K562 (cell line): ENCODE measurements around the gene ACOT7.
"Not testable (repeated sequence)": the region's sequence is repeated elsewhere in the genome, so short reads cannot be mapped to it uniquely, and the experiment has no call there.

Experiments used
- CBFB ChIP-seq: sonication (generic); formaldehyde crosslinking; IDR thresholded peaks from 2 replicates; pipeline ENCODE4 v1.4.0; 2020; ENCODE audit warnings: mild to moderate bottlenecking, missing genetic modification reagents
- CEBPG ChIP-seq, 3 experiments: fragments of 200-800 bp in 1 of 3; sonication (Bioruptor generic) in 1 of 3; sonication (generic) in 1 of 3; formaldehyde crosslinking in 1 of 3; IDR thresholded peaks in 2 of 3; conservative IDR thresholded peaks in 1 of 3; 2 replicates each; pipeline versions ENCODE4 v1.6.1 to v1.8.0; 2016 to 2022; ENCODE audit warnings: missing compliant biosample characterization in 2 of 3, missing genetic modification characterization in 2 of 3, mild to moderate bottlenecking in 1 of 3, missing genetic modification reagents in 1 of 3
- ERF ChIP-seq: fragments of 450-650 bp; formaldehyde crosslinking; IDR thresholded peaks from 2 replicates; pipeline ENCODE4 v1.4.0; 2020; ENCODE audit warnings: mild to moderate bottlenecking, mixed read lengths
- IRF2 ChIP-seq: sonication (generic); formaldehyde crosslinking; IDR thresholded peaks from 2 replicates; pipeline ENCODE4 v1.8.1; 2022; ENCODE audit warnings: mild to moderate bottlenecking, missing genetic modification reagents
- NBN ChIP-seq: fragments of 450-650 bp; IDR thresholded peaks from 2 replicates; pipeline ENCODE4 v1.6.1; 2016; ENCODE audit warnings: low read depth, mild to moderate bottlenecking
- NCOA4 ChIP-seq: fragments of 450-650 bp; IDR thresholded peaks from 2 replicates; pipeline ENCODE4 v1.6.1; 2018; ENCODE audit warnings: mild to moderate bottlenecking; ENCODE audit not compliant: partially characterized antibody
- POLR2A ChIP-seq: fragments of 450-650 bp; conservative IDR thresholded peaks from 2 replicates; pipeline ENCODE4 v1.6.1; 2016
- SP1 ChIP-seq: sonication (generic); formaldehyde crosslinking; IDR thresholded peaks from 2 replicates; pipeline ENCODE4 v1.8.1; 2022; ENCODE audit warnings: mild to moderate bottlenecking, missing genetic modification reagents
- TF ChIP-seq, protein P1 (sequence below): IDR thresholded peaks from 2 replicates; pipeline ENCODE4 v1.6.1; 2016; ENCODE audit warnings: missing genetic modification characterization, missing compliant biosample characterization
- TF ChIP-seq, protein P2 (sequence below): sonication (generic); formaldehyde crosslinking; IDR thresholded peaks from 2 replicates; pipeline ENCODE4 v1.8.1; 2023; ENCODE audit warnings: mild to moderate bottlenecking, missing genetic modification reagents
- TF ChIP-seq, protein P3 (sequence below): fragments of 450-650 bp; IDR thresholded peaks from one replicate; pipeline ENCODE4 v1.6.1; 2018; ENCODE audit warnings: mild to moderate bottlenecking, moderate library complexity; ENCODE audit not compliant: partially characterized antibody
- TF ChIP-seq, protein P4 (sequence below): fragments of 250-450 bp; sonication (Bioruptor Pico); IDR thresholded peaks from 2 replicates; pipeline ENCODE4 v1.9.0; 2021; ENCODE audit warnings: mild to moderate bottlenecking, inconsistent platforms

DNA sequence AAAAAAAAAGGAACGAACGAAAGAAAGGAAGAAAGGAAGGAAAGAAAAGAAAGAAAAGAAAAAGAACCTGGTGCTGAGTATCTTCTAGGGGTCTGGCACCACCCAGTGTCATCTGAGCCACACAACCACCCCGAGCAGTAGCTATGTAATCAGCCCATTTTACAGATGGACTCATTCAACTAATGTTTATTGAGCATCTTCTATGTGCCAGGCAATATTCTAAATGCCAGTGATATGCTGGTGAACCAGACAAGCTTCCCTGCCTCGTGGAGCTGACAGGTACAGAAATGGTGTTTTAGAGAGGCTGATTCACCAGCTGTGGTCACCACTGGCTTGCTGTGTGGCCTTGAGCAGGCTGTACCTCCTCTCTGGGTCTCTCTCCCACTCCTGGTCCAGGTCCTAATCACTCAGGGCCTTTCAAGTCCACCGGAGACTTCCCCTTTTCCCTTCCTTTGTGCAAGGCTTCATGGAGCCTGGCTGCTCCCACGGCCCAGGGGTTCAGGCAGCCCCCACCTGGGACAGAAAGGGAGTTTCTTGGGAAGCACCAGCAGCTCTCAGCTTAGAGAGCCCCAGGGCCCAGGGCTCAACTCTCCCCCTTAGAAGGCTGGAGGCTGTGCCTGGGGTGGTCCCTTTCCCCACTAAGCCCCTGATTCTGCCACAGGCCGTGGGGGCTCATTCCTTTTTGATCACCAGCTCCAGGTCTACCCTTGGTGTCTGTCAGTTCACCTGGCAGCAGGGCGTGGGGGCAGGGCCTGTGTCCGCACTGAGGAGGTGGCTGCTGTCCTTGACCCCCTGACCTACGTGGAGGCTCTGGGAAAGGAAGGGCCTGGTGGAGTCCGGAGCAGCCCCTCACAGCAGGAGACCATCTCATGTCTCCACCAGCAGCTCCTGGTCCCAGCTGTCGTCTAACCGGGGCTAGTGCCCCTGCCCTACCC lies 38.3 kb upstream of the ACOT7 start:
- TF ChIP-seq, protein P1, sequence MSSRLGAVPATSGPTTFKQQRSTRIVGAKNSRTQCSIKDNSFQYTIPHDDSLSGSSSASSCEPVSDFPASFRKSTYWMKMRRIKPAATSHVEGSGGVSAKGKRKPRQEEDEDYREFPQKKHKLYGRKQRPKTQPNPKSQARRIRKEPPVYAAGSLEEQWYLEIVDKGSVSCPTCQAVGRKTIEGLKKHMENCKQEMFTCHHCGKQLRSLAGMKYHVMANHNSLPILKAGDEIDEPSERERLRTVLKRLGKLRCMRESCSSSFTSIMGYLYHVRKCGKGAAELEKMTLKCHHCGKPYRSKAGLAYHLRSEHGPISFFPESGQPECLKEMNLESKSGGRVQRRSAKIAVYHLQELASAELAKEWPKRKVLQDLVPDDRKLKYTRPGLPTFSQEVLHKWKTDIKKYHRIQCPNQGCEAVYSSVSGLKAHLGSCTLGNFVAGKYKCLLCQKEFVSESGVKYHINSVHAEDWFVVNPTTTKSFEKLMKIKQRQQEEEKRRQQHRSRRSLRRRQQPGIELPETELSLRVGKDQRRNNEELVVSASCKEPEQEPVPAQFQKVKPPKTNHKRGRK = not testable (repeated sequence)
- TF ChIP-seq SP1 (CRISPR knock-in tag); NCOA4; CEBPG (CRISPR knock-in tag; IDR thresholded peaks at IDR 0.05); CEBPG (tag; conservative IDR thresholded peaks at IDR 0.05 in 1 of 2, IDR thresholded peaks at IDR 0.05 in 1 of 2); ERF (CRISPR knock-in tag); NBN; POLR2A; CBFB (CRISPR knock-in tag); IRF2 (CRISPR knock-in tag): not testable (repeated sequence)
- TF ChIP-seq, protein P2, sequence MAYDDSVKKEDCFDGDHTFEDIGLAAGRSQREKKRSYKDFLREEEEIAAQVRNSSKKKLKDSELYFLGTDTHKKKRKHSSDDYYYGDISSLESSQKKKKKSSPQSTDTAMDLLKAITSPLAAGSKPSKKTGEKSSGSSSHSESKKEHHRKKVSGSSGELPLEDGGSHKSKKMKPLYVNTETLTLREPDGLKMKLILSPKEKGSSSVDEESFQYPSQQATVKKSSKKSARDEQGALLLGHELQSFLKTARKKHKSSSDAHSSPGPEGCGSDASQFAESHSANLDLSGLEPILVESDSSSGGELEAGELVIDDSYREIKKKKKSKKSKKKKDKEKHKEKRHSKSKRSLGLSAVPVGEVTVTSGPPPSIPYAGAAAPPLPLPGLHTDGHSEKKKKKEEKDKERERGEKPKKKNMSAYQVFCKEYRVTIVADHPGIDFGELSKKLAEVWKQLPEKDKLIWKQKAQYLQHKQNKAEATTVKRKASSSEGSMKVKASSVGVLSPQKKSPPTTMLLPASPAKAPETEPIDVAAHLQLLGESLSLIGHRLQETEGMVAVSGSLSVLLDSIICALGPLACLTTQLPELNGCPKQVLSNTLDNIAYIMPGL (CRISPR knock-in tag) = not testable (repeated sequence)
- TF ChIP-seq, protein P3, sequence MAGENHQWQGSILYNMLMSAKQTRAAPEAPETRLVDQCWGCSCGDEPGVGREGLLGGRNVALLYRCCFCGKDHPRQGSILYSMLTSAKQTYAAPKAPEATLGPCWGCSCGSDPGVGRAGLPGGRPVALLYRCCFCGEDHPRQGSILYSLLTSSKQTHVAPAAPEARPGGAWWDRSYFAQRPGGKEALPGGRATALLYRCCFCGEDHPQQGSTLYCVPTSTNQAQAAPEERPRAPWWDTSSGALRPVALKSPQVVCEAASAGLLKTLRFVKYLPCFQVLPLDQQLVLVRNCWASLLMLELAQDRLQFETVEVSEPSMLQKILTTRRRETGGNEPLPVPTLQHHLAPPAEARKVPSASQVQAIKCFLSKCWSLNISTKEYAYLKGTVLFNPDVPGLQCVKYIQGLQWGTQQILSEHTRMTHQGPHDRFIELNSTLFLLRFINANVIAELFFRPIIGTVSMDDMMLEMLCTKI = not testable (repeated sequence)
- TF ChIP-seq, protein P4, sequence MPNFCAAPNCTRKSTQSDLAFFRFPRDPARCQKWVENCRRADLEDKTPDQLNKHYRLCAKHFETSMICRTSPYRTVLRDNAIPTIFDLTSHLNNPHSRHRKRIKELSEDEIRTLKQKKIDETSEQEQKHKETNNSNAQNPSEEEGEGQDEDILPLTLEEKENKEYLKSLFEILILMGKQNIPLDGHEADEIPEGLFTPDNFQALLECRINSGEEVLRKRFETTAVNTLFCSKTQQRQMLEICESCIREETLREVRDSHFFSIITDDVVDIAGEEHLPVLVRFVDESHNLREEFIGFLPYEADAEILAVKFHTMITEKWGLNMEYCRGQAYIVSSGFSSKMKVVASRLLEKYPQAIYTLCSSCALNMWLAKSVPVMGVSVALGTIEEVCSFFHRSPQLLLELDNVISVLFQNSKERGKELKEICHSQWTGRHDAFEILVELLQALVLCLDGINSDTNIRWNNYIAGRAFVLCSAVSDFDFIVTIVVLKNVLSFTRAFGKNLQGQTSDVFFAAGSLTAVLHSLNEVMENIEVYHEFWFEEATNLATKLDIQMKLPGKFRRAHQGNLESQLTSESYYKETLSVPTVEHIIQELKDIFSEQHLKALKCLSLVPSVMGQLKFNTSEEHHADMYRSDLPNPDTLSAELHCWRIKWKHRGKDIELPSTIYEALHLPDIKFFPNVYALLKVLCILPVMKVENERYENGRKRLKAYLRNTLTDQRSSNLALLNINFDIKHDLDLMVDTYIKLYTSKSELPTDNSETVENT (CRISPR knock-in tag) = not testable (repeated sequence)
